ENCODE data around the gene IL4R. TPM values are rescaled to one million over a fixed set of nuclear protein-coding genes. Genes with fewer than 3 reads are reported as not detected.
A peak's percentile ranks its signal among the peaks of the same experiment; 100 is the strongest.
"Not testable (repeated sequence)": the region's sequence is repeated elsewhere in the genome, so short reads cannot be mapped to it uniquely, and the experiment has no call there.

The IL4R gene
- 7.8 TPM for total RNA-seq

- peak within 1 kb of the TSS; percentile 82 to 85 (median 83) for H3K9ac ChIP-seq (ENCODE audit: low read depth in 1 of 3, low read length in 3 of 3)
- H3K4me1 ChIP-seq (ENCODE audit: control insufficient read depth in 3 of 3, insufficient read depth in 3 of 3, low read length in 3 of 3) = peaks cover 12 to 32% (median 16%) of the 10 kb centered on the region in 3 donors
- H3K27ac ChIP-seq (ENCODE audit: low read depth, low read length) = peak within 1 kb of the TSS; percentile 95
- peak within 1 kb of the TSS; percentile 66 to 75 (median 69) for H3K4me3 ChIP-seq (ENCODE audit: low read length in 3 of 3)
- peaks cover 0 to 3% (median 2%) of the 10 kb centered on the region in 3 donors for H3K9me3 ChIP-seq (ENCODE audit: control insufficient read depth in 3 of 3, low read length in 3 of 3)
- no peaks in the 10 kb centered on the region for H3K36me3 ChIP-seq (ENCODE audit: control insufficient read depth in 3 of 3, insufficient read depth in 3 of 3, low read length in 3 of 3)
- H3K27me3 ChIP-seq (ENCODE audit: control insufficient read depth in 3 of 3, insufficient read depth in 3 of 3, low read length in 3 of 3) = peaks cover 0 to 27% (median 12%) of the 10 kb centered on the region in 3 donors
Measured at GRCh38 chr16:27313422-27314160, at the start of gene IL4R. TSS of gene IL4R (plus strand) at chr16:27313974. CDS start at chr16:27340204, 26,230 bp downstream.

GRCh38 chr16:27264151-27264550 is 49.6 kb upstream of the IL4R start:
- no peaks in the 10 kb centered on the region for H3K27me3 ChIP-seq (ENCODE audit: control insufficient read depth in 3 of 3, insufficient read depth in 3 of 3, low read length in 3 of 3)
- peaks cover 3 to 6% (median 3%) of the 10 kb centered on the region in 3 donors for H3K4me1 ChIP-seq (ENCODE audit: control insufficient read depth in 3 of 3, insufficient read depth in 3 of 3, low read length in 3 of 3)
- H3K9ac ChIP-seq (ENCODE audit: low read depth in 1 of 3, low read length in 3 of 3) = no peak overlapping the region
- H3K27ac ChIP-seq (ENCODE audit: low read depth, low read length) = no peak overlapping the region
- no peaks in the 10 kb centered on the region for H3K9me3 ChIP-seq (ENCODE audit: control insufficient read depth in 3 of 3, low read length in 3 of 3)
- H3K4me3 ChIP-seq (ENCODE audit: low read length in 3 of 3) = no peak overlapping the region
- no peaks in the 10 kb centered on the region for H3K36me3 ChIP-seq (ENCODE audit: control insufficient read depth in 3 of 3, insufficient read depth in 3 of 3, low read length in 3 of 3)

GRCh38 chr16:27265982-27266381 is 47.8 kb upstream of the IL4R start:
- H3K27me3 ChIP-seq (ENCODE audit: control insufficient read depth in 3 of 3, insufficient read depth in 3 of 3, low read length in 3 of 3) = no peaks in the 10 kb centered on the region
- no peak overlapping the region for H3K9ac ChIP-seq (ENCODE audit: low read depth in 1 of 3, low read length in 3 of 3)
- H3K4me1 ChIP-seq (ENCODE audit: control insufficient read depth in 3 of 3, insufficient read depth in 3 of 3, low read length in 3 of 3) = peaks cover 3 to 8% (median 3%) of the 10 kb centered on the region in 3 donors
- no peaks in the 10 kb centered on the region for H3K9me3 ChIP-seq (ENCODE audit: control insufficient read depth in 3 of 3, low read length in 3 of 3)
- H3K4me3 ChIP-seq (ENCODE audit: low read length in 3 of 3) = no peak overlapping the region
- no peaks in the 10 kb centered on the region for H3K36me3 ChIP-seq (ENCODE audit: control insufficient read depth in 3 of 3, insufficient read depth in 3 of 3, low read length in 3 of 3)
- no peak overlapping the region for H3K27ac ChIP-seq (ENCODE audit: low read depth, low read length)

DNA sequence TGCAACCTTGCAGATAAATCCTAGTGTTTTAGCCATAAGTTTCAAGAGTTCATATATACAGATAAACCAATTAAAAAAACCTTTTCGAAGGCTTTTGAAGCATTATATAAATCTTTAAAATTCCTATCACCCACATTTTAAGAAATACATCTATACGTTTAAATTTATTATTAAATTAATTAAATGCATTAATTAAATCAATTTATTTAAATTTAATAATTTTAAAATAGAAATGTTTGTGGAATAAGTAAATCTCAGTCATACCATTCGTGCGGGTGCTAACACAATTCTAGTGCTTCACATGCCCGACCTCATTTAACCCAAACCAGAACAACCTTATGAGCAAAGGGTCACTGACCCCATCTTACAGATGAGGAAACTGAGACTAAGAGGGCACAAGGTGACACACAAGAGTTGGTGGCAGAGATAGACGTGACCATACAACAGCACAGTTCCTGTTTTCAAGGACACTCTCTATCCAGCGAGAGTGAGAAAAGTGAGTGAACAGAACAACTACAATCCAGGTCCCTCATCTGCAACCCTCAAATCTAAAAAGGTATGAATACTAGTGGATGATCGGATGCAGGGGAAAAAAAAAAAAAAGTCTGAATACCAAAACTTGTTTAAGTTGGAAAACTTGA is 46.6 kb upstream of the IL4R start:
- peaks cover 3 to 8% (median 3%) of the 10 kb centered on the region in 3 donors for H3K4me1 ChIP-seq (ENCODE audit: control insufficient read depth in 3 of 3, insufficient read depth in 3 of 3, low read length in 3 of 3)
- H3K27me3 ChIP-seq (ENCODE audit: control insufficient read depth in 3 of 3, insufficient read depth in 3 of 3, low read length in 3 of 3) = no peaks in the 10 kb centered on the region
- H3K36me3 ChIP-seq (ENCODE audit: control insufficient read depth in 3 of 3, insufficient read depth in 3 of 3, low read length in 3 of 3) = no peaks in the 10 kb centered on the region
- H3K9me3 ChIP-seq (ENCODE audit: control insufficient read depth in 3 of 3, low read length in 3 of 3) = no peaks in the 10 kb centered on the region
- H3K4me3 ChIP-seq (ENCODE audit: low read length in 3 of 3) = no peak overlapping the region
- no peak overlapping the region for H3K27ac ChIP-seq (ENCODE audit: low read depth, low read length)
- no peak overlapping the region for H3K9ac ChIP-seq (ENCODE audit: low read depth in 1 of 3, low read length in 3 of 3)

GRCh38 chr16:27268376-27269299 is 45.1 kb upstream of the IL4R start, which contains the start of gene NSMCE1:
TSS of gene NSMCE1 (minus strand) at chr16:27268772. CDS start at chr16:27257570, 11,202 bp downstream.
- H3K27ac ChIP-seq (ENCODE audit: low read depth, low read length) = peak within 1 kb of the TSS; percentile 28
- H3K9ac ChIP-seq (ENCODE audit: low read depth in 1 of 3, low read length in 3 of 3) = peak within 1 kb of the TSS; percentile 83 to 90 (median 86)
- H3K4me3 ChIP-seq (ENCODE audit: low read length in 3 of 3) = peak within 1 kb of the TSS; percentile 75 to 99 (median 99)
- peaks cover 3 to 8% (median 3%) of the 10 kb centered on the region in 3 donors for H3K4me1 ChIP-seq (ENCODE audit: control insufficient read depth in 3 of 3, insufficient read depth in 3 of 3, low read length in 3 of 3)
- H3K27me3 ChIP-seq (ENCODE audit: control insufficient read depth in 3 of 3, insufficient read depth in 3 of 3, low read length in 3 of 3) = no peaks in the 10 kb centered on the region
- H3K9me3 ChIP-seq (ENCODE audit: control insufficient read depth in 3 of 3, low read length in 3 of 3) = no peaks in the 10 kb centered on the region
- H3K36me3 ChIP-seq (ENCODE audit: control insufficient read depth in 3 of 3, insufficient read depth in 3 of 3, low read length in 3 of 3) = no peaks in the 10 kb centered on the region

- no peaks in the 10 kb centered on the region for H3K9me3 ChIP-seq (ENCODE audit: control insufficient read depth in 3 of 3, low read length in 3 of 3)
- no peak overlapping the region for H3K9ac ChIP-seq (ENCODE audit: low read depth in 1 of 3, low read length in 3 of 3)
- H3K36me3 ChIP-seq (ENCODE audit: control insufficient read depth in 3 of 3, insufficient read depth in 3 of 3, low read length in 3 of 3) = no peaks in the 10 kb centered on the region
- H3K4me3 ChIP-seq (ENCODE audit: low read length in 3 of 3) = peak overlapping the region; percentile 75 to 99 (median 99)
- peaks cover 0 to 4% (median 0%) of the 10 kb centered on the region in 3 donors for H3K27me3 ChIP-seq (ENCODE audit: control insufficient read depth in 3 of 3, insufficient read depth in 3 of 3, low read length in 3 of 3)
- no peak overlapping the region for H3K27ac ChIP-seq (ENCODE audit: low read depth, low read length)
- peaks cover 3 to 8% (median 3%) of the 10 kb centered on the region in 3 donors for H3K4me1 ChIP-seq (ENCODE audit: control insufficient read depth in 3 of 3, insufficient read depth in 3 of 3, low read length in 3 of 3)
Measured at GRCh38 chr16:27269300-27270150, 44.2 kb upstream of the IL4R start.

DNA sequence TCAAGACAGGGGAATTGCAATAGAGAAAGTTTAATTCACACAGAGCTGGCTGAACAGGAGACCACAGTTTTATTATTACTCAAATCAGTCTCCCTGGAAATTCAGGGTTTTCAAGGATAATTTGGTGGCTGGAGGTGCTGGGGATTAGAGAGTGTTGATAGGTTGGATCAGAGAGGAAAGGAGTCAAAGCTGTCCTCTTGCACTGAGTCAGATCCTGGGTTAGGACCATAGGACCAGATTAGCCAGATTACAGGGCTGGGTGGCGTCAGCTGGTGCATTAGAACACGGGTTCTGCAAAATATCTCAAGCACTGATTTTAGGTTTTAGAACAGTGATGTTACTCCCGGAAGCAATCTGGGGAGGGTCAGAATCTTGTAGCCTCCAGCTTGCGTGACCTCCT is 43.4 kb upstream of the IL4R start:
- Histone ChIP-seq H3K27me3 (ENCODE audit: control insufficient read depth in 3 of 3, insufficient read depth in 3 of 3, low read length in 3 of 3) (peaks cover 0 to 4% (median 0%) of the 10 kb centered on the region in 3 donors), H3K9ac (ENCODE audit: low read depth in 1 of 3, low read length in 3 of 3) (no peak overlapping the region), H3K4me3 (ENCODE audit: low read length in 3 of 3) (no peak overlapping the region), H3K4me1 (ENCODE audit: control insufficient read depth in 3 of 3, insufficient read depth in 3 of 3, low read length in 3 of 3) (peaks cover 3 to 8% (median 3%) of the 10 kb centered on the region in 3 donors), H3K27ac (ENCODE audit: low read depth, low read length) (no peak overlapping the region), H3K36me3 (ENCODE audit: control insufficient read depth in 3 of 3, insufficient read depth in 3 of 3, low read length in 3 of 3) (no peaks in the 10 kb centered on the region), H3K9me3 (ENCODE audit: control insufficient read depth in 3 of 3, low read length in 3 of 3) (no peaks in the 10 kb centered on the region)

DNA sequence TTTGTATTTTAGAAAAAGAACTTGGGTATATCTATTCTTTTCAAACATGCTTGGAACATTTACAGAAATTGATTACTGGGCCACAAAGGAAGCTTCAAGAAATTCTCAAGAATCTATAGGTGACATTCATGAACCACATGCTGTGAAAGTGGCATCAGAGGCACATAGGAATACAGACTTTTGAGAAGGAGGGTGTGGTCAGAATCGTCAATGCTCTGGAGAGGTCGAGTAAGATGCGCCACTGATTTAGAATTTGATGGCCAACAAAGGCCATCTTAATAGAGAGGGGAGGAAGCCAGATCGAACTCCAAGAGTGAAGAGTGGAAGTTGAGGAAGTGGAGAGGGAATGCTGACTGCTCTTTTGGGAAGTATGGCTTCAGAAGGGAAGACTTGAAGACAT is 41.7 kb upstream of the IL4R start:
- H3K4me3 ChIP-seq (ENCODE audit: low read length in 3 of 3) = no peak overlapping the region
- no peaks in the 10 kb centered on the region for H3K9me3 ChIP-seq (ENCODE audit: control insufficient read depth in 3 of 3, low read length in 3 of 3)
- H3K9ac ChIP-seq (ENCODE audit: low read depth in 1 of 3, low read length in 3 of 3) = no peak overlapping the region
- H3K4me1 ChIP-seq (ENCODE audit: control insufficient read depth in 3 of 3, insufficient read depth in 3 of 3, low read length in 3 of 3) = peaks cover 3 to 8% (median 3%) of the 10 kb centered on the region in 3 donors
- H3K27ac ChIP-seq (ENCODE audit: low read depth, low read length) = no peak overlapping the region
- H3K36me3 ChIP-seq (ENCODE audit: control insufficient read depth in 3 of 3, insufficient read depth in 3 of 3, low read length in 3 of 3) = no peaks in the 10 kb centered on the region
- peaks cover 0 to 4% (median 0%) of the 10 kb centered on the region in 3 donors for H3K27me3 ChIP-seq (ENCODE audit: control insufficient read depth in 3 of 3, insufficient read depth in 3 of 3, low read length in 3 of 3)

DNA sequence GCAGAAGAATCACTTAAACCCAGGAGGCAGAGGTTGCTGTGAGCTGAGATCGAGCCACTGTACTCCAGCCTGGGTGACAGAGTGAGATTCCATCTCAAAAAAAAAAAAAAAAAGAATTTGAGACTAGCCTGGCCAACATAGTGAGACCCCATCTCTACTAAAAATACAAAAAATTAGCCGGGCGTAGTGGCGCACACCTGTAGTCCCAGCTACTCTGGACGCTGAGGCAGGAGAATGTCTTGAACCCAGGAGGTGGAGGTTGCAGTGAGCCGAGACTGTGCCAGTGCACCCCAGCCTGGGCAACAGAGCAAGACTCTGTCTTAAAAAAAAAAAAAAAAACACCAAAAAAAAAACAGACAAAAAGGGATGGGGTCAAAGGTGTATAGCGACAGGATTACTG is 41.1 kb upstream of the IL4R start:
- not testable (repeated sequence) for H3K4me1 ChIP-seq (ENCODE audit: control insufficient read depth in 3 of 3, insufficient read depth in 3 of 3, low read length in 3 of 3); H3K9me3 ChIP-seq (ENCODE audit: control insufficient read depth in 3 of 3, low read length in 3 of 3); H3K36me3 ChIP-seq (ENCODE audit: control insufficient read depth in 3 of 3, insufficient read depth in 3 of 3, low read length in 3 of 3); H3K27ac ChIP-seq (ENCODE audit: low read depth, low read length); H3K27me3 ChIP-seq (ENCODE audit: control insufficient read depth in 3 of 3, insufficient read depth in 3 of 3, low read length in 3 of 3); H3K9ac ChIP-seq (ENCODE audit: low read depth in 1 of 3, low read length in 3 of 3); H3K4me3 ChIP-seq (ENCODE audit: low read length in 3 of 3)
